LNCAP (cell line): ENCODE data around the gene FOXN3.

Experiments used
- CTCF ChIP-seq: fragments of 450-650 bp; IDR thresholded peaks from 2 replicates; pipeline ENCODE4 v1.5.1; 2017; ENCODE audit warnings: mild to moderate bottlenecking

Gene FOXN3

GRCh38 chr14:89294872-89295271 lies 122.2 kb downstream of the FOXN3 start:
- no peak for TF ChIP-seq CTCF

- no peak for TF ChIP-seq CTCF
Measured at GRCh38 chr14:89294060-89294459, 123.0 kb downstream of the FOXN3 start.

GRCh38 chr14:89293314-89293916 lies 123.6 kb downstream of the FOXN3 start:
- TF ChIP-seq CTCF: no peak

- TF ChIP-seq CTCF: no peak
Measured at GRCh38 chr14:89292579-89293313, 124.3 kb downstream of the FOXN3 start.

- TF ChIP-seq CTCF: no peak
Measured at GRCh38 chr14:89291351-89291940, 125.6 kb downstream of the FOXN3 start.

- no peak for TF ChIP-seq CTCF
Measured at GRCh38 chr14:89290813-89291212, 126.2 kb downstream of the FOXN3 start.

GRCh38 chr14:89289477-89289876 lies 127.6 kb downstream of the FOXN3 start:
- no peak for TF ChIP-seq CTCF
